T-helper 2 cell treated with Interferon-gamma antibody and Interleukin-4, amounts not matched to agents 100 ng/mL and 5 ng/mL, for 36 hours (primary cell): ENCODE results near the gene ST7L. TPM values are rescaled to one million over a fixed set of nuclear protein-coding genes. Genes with fewer than 3 reads are reported as not detected.
"Not testable (repeated sequence)": the region's sequence is repeated elsewhere in the genome, so short reads cannot be mapped to it uniquely, and the experiment has no call there.

Experiments
- intact Hi-C: fragments of 100-400 bp; cut with micrococcal nuclease; formaldehyde crosslinking; loops from one replicate; pipeline ENCODE4 v1.15.1; 2023
- total RNA-seq: library from RNA; stranded (reverse); gene quantifications from 2 replicates; pipeline ENCODE4 v1.2.3, GENCODE V29; 2022

The ST7L gene, protein sequence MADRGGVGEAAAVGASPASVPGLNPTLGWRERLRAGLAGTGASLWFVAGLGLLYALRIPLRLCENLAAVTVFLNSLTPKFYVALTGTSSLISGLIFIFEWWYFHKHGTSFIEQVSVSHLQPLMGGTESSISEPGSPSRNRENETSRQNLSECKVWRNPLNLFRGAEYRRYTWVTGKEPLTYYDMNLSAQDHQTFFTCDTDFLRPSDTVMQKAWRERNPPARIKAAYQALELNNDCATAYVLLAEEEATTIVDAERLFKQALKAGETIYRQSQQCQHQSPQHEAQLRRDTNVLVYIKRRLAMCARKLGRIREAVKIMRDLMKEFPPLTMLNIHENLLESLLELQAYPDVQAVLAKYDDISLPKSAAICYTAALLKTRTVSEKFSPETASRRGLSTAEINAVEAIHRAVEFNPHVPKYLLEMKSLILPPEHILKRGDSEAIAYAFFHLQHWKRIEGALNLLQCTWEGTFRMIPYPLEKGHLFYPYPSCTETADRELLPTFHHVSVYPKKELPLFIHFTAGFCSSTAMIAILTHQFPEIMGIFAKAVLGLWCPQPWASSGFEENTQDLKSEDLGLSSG
- 13.0 and 14.9 TPM in 2 replicates for total RNA-seq

DNA sequence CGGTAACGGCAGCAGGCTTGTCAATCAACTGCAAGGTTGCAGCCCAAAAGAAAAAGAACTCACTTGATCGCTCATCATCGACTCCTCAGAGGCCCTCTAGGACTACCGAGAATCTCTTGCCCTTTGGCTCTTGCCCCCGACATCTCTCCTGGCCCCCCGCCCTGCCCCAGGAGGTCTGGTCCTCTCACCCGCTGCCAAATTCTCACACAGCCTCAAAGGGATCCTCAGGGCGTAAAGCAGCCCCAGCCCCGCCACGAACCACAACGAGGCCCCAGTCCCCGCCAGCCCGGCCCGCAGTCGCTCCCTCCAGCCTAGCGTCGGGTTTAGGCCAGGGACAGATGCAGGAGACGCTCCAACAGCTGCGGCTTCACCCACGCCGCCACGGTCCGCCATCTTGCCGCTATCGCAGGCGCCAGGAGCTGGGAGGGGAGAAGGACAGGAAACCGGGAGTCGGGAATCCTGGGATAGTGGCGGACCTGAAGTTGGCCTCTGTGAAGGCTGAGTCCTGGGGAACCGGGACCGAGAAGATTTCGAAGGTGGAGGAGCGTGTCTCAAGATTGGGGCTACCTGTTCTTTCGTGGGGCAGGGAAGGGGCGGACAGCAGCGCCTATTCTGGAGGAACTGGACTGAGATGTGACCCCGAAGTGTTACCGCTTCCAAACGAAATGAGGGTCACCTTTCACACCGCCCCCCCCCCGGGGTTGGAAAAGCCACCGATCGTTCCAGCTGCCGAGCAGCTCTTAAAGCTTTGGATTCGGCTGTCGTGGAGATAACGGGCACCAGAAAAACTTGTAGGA is at the start of gene ST7L:
TSS of gene ST7L (minus strand) at position 421 of the 797 bp plus-strand sequence. CDS start at position 393, 28 bp downstream.
- intact Hi-C loops, result loop anchor here (1.0 to 5.0 kb wide), 7 partner anchors 55 to 1963 kb away; partner anchors contain the start of genes BCAS2, MOV10, PPM1J and SLC16A1

DNA sequence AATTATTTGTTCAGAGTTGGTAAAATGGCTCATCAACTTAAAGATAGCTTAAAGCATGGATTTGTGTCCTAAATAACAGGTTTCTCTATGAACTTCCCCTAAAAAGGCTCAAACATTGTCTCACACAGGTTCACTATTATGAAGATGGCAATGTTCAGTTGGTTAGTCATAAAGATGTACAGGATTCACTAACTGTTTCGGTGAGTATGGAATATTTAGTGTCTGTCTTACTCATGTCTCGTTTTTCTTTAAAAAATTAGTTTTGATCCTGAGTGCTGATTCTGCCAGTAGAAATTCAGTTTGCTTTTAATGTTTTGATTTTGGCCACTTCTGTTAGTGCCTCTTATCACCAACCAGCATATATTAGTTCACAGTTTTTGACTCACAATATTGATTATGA is 48.0 kb upstream of the ST7L start:
- intact Hi-C loops, result no loop called here

DNA sequence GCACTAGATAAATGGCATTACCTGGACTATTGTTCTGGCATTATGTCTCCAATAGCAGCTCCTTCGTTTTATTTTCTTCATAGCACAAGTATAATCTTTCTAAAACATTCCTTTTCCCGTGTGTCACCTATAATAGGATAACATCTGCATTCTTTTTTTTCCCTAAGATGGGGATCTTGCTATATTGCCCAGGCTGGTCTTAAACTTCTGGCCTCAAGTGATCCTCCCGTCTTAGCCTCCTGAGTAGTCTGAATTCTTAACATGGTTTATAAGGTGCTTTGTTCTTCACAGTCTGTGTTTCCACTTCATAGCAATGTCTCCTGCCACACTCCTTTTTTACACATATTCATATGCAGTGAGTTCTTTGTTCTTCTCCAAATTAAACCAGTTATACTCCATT is 46.9 kb upstream of the ST7L start:
- intact Hi-C loops, result no loop called here

GRCh38 chr1:112651205-112651604 is 32.3 kb upstream of the ST7L start:
- intact Hi-C loops, result no loop called here

GRCh38 chr1:112646225-112646624 is 27.3 kb upstream of the ST7L start:
- intact Hi-C loops, result no loop called here

GRCh38 chr1:112643080-112643479 is 24.1 kb upstream of the ST7L start:
- intact Hi-C loops, result no loop called here

GRCh38 chr1:112640437-112640836 is 21.5 kb upstream of the ST7L start:
- intact Hi-C loops, result not testable (repeated sequence)

- intact Hi-C loops, result no loop called here
Observed at GRCh38 chr1:112638110-112638428, 19.1 kb upstream of the ST7L start.

DNA sequence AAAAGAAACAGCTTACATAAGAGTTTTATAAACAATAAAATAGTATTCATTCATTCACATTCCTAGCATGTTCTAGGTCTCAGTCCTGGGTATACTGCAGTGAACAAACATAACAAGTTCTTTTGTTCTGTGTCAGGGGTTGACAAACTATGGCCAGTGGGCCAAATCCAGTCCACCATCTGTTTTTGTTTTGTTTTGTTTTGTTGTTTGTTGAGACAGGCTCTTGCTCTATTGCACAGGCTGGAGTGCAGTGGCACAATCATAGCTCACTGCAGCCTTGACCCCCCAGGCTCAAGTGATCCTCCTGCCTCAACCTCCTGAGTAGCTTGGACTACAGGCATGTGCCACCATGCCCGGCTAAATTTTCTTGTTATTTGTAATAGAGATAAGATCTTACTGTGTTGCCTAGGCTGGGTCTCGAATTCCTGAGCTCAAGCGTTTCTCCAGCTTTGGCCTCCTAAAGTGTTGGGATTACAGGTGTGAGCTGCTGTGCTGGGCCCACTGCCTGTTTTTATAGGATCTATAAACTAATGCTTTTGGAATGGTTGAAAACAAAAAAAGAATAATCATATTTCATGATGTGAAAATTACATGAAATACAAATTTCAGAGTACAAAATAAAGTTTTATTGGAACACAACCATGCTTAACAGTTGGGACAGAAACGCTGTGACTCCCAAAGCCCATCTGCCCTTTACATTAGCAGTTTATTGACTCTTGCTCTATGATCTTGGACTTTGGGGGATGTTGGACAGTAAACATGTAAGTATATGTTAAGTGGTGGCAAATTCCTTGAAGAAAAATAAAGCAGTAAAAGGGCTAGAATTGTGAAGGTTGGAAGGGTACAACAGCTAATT is 18.5 kb upstream of the ST7L start:
- intact Hi-C loops, result no loop called here

- intact Hi-C loops, result no loop called here
Observed at GRCh38 chr1:112636597-112637253, 17.8 kb upstream of the ST7L start.

DNA sequence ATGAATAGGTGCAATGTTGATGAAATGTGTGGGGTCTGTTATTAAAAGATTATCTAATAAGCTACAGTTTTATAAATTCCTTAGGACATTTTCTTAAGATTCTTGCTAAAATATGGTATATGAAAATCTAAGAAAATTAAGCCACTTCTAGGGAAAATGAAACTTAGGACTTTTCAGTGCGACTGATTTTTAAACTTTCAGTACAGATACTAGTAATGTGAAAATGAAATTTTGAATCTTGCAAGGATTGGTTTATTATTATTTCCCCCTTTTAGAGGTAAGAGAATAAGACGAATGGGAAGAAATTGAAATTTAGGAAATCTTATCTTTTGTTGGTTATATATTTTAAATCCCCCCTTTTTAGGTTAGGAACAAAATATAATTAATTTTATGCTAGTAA is 17.1 kb upstream of the ST7L start:
- intact Hi-C loops, result no loop called here

GRCh38 chr1:112634367-112634766 is 15.4 kb upstream of the ST7L start:
- intact Hi-C loops, result no loop called here

DNA sequence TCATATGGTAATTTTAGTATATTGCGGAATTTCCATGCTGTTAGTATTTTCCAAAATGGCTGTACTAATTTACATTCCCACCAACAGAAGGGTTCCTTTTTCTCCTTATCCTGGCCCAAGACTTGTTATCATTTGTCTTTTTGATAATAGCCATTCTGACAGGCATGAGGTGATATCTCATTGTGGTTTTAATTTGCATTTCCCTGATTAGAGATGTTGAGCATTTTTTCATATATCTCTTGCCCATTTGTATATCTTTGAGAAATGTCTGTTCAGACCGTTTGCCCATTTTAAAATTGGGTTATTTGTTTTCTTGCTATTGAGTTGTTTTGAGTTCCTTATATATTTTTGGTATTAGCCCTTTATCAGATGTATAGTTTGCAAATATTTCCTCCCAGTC is 14.7 kb upstream of the ST7L start:
- intact Hi-C loops, result no loop called here

- intact Hi-C loops, result no loop called here
Observed at GRCh38 chr1:112629256-112629655, 10.3 kb upstream of the ST7L start.

- intact Hi-C loops, result no loop called here
Observed at GRCh38 chr1:112628516-112628915, 9.6 kb upstream of the ST7L start.

- intact Hi-C loops, result no loop called here
Observed at GRCh38 chr1:112626887-112627286, 7.9 kb upstream of the ST7L start.

DNA sequence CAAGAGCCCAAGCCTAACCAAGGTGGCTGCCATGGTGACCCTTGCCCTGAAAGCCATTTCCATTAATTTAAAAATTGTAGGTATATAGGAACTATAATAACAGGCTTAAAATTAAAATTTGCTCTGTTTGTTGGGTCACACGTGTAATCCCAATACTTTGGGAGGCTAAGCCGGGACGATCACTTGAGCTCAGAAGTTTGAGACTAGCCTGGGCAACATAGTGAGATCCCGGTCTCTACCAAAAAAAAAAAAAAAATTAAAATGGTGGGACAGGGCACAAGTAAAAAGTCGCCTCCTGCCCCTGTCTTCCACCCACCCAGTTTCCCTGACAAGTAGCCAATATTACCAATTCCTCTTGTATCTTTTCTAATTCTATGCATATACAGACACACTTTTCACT is 7.3 kb upstream of the ST7L start:
- intact Hi-C loops, result no loop called here

DNA sequence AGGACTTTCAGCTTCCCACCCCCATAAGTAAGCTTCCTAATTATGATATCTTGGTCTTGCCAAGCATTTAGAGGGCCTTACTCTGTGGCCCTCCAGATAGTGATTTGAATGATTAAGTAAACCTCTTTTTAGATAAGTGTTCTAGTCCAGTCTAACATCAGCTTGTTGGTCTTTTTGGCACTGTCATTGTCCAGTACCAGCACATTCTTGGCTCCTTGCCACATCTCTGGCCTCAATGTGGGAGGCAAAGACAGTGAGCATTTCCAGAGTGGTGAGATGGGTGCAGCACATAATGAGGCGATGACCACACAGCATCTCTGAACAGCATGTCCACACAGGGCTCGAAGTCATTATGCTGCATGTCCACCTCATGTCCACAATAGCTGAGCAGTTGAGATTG is 6.8 kb upstream of the ST7L start:
- intact Hi-C loops, result no loop called here

DNA sequence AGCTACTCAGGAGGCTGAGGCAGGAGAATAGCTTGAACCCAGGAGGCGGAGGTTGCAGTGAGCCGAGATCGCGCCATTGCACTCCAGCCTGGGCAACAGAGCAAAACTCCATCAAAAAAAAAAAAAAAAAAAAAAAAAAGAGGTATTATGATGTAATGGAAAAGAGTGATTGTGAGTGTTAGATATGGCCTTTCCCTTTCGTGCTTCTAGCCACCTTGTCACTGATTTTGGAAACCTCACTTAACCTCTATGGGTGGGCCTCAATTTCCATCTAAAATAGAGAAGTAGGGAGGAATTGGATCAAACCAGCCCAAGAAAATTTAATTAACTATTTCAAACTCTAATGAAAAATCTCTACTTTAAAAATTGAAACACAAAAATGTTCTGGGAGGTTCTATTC is 5.6 kb upstream of the ST7L start:
- intact Hi-C loops, result not testable (repeated sequence)

DNA sequence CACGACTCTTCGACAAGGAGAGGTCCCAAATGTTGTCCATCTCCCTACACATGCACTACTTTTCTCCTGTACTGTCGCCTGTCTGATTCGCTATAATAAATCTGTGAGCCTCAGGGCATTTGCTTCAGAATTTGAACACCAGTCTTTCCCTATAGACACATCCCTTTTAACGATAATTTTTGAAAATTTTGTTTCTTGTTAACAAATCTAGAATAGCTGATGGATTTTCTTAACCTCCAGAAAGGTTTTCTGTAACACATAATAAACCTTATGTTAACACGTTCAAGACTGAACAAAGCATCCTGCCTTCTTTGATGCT is 1.4 kb upstream of the ST7L start:
- intact Hi-C loops, result no loop called here
